Retinal pigment epithelial cell (primary cell): ENCODE results near the gene TSPOAP1.

Source experiments
- DNase-seq: peaks from one replicate; pipeline ENCODE4 v3.0.0-alpha.2; 2010; ENCODE audit warnings: low read depth
- H3K4me3 ChIP-seq: 2 replicates; pipeline ENCODE4 v1.5.1; 2011; ENCODE audit warnings: mild to moderate bottlenecking, low read length, control low read depth, moderate library complexity
- TF ChIP-seq, protein P1 (sequence below): conservative IDR thresholded peaks from 2 replicates; pipeline ENCODE4 v1.5.1; 2011; ENCODE audit warnings: low read depth, low read length, control low read depth, inconsistent platforms

Gene TSPOAP1

DNA sequence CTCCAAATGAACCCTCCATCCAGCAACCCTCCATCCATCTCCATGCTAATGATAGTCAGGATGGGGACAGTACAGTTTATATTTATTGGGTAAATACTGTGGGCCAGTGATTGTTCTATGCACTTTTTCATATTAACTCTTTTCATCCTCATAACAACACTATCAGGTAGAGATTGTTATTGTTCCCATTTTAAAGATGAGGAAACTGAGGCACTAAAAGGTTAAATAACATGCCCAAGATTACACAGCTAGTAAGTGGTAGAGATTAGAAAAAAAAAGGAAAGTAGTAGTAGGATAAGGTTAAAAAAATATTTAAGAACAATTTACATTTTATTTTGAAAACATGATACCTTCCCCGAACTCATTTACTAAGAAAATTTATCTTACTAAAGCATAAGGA is 45.3 kb upstream of the TSPOAP1 start:
- H3K4me3 ChIP-seq = no peak overlapping the region
- TF ChIP-seq, protein P1, sequence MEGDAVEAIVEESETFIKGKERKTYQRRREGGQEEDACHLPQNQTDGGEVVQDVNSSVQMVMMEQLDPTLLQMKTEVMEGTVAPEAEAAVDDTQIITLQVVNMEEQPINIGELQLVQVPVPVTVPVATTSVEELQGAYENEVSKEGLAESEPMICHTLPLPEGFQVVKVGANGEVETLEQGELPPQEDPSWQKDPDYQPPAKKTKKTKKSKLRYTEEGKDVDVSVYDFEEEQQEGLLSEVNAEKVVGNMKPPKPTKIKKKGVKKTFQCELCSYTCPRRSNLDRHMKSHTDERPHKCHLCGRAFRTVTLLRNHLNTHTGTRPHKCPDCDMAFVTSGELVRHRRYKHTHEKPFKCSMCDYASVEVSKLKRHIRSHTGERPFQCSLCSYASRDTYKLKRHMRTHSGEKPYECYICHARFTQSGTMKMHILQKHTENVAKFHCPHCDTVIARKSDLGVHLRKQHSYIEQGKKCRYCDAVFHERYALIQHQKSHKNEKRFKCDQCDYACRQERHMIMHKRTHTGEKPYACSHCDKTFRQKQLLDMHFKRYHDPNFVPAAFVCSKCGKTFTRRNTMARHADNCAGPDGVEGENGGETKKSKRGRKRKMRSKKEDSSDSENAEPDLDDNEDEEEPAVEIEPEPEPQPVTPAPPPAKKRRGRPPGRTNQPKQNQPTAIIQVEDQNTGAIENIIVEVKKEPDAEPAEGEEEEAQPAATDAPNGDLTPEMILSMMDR = no peak
- DNase-seq = no peak

DNA sequence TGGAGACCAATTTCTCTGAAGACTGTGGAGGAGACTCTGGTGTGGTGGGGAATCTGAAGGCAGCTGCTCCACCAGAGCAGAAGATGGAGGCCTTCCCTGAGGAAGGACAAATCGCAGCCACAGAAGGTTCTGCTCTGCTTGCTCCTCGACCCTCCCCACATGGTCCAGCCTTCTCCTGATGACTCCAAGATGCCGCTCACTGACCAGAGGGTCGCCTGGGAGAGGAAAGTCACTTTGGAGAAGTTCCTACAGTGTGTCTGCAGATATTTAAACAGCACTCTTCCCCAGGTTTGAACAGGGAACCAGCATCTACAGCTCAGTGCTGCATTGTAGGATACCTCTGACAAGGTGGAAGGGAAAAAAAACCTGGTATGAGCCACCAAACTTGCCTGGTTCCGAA is 44.4 kb upstream of the TSPOAP1 start:
- no peak overlapping the region for H3K4me3 ChIP-seq
- no peak for DNase-seq
- TF ChIP-seq, protein P1 = no peak

DNA sequence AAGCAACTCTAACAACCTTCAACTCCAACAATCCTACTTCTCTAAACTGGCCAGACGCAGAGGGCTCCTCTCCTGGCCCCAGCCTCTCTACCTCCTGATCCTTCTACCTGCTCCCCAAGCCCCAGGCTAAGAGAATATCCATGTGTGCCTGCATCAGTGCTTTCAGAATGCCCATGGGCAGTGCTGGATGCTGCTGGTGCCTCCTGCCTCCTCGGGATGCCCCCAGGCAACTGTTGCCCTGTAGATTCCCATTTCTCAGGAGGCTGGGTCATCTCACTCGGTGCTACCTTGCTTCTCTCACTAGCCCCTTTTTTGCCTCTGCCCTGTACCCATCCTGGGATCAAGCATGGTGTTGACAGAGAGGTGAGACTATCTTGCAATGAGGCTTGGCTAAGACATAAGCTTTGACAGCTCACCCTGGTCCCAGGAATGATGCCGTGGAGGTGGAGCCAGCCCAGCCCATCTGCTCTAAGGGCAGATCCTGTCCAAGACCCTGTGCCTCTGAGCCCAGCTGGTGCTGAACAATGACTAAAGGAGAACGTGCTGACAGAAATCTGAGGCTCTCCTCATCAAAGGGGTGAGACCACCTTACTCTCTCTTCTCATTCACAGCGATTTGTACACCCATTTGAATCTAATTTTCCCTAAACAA is 42.8 kb upstream of the TSPOAP1 start:
- H3K4me3 ChIP-seq = no peak overlapping the region
- TF ChIP-seq, protein P1 = no peak
- DNase-seq = no peak

GRCh38 chr17:58370716-58371115 is 42.1 kb upstream of the TSPOAP1 start:
- no peak for DNase-seq
- H3K4me3 ChIP-seq = no peak overlapping the region
- TF ChIP-seq, protein P1 = no peak

DNA sequence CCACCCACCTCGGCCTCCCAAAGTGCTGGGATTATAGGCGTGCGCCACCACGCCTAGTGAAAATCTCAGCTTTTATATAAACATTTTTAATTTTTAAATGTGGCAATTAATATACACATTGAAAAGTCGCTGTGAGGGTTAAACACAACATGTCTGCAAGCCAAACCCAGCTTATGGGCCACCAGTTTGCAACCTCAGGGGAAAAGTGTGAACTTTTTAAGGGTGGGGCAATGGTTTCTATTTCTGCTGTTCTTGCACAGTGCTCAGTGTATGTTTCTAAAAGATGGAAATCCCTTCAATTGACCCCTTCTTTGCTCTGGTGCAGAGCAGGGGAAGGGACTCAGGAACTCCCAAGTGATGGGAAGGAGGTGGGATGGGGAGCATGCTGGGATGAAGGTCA is 41.7 kb upstream of the TSPOAP1 start:
- TF ChIP-seq, protein P1 = no peak
- DNase-seq = no peak
- no peak overlapping the region for H3K4me3 ChIP-seq

DNA sequence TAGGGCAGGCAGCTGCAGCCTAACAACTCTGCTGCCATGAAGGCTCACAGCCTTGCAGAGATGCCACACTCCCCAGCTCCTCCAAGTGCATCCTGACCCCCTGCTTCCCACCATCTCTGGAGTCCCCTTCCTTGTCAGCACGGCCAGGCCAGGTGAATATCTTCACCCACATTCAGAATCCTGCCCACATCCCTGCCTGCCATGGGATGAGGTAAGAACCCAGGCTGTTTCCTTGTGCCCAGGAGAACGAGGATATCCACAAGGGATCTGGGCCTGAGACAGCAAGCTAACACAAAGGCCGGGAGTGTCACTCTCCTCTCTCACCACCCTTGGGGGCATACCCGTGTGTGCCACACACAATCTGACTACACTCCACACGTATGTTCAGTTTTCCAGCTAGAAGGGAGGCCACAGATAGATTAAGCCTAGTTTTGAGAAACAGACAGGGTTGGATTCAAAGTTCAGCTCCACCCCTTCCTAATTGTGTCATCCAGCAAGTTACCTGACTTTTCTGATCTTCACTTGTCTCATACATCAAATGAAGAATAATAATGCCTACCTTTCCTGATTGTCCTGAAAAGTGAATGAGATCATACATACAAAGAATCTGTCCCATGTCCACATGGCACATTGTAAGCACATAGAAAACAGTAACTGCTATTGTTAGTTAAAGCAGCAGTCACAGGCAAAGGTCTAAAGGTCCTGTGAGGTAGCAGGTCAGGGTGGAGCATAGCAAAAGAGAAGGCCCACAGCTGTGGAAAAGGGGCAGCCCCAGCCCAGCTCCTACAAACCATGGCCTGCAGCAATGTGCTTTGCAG is 40.8 kb upstream of the TSPOAP1 start:
- no peak overlapping the region for H3K4me3 ChIP-seq
- TF ChIP-seq, protein P1 = no peak
- no peak for DNase-seq

GRCh38 chr17:58368860-58369213 is 40.2 kb upstream of the TSPOAP1 start:
- no peak overlapping the region for H3K4me3 ChIP-seq
- TF ChIP-seq, protein P1 = no peak
- no peak for DNase-seq
